ENCODE measurements around the gene GRIP1. TPM values are rescaled to one million over a fixed set of nuclear protein-coding genes. Genes with fewer than 3 reads are reported as not detected.

GRIP1 gene
- total and polyA plus RNA-seq, 2 experiments from 2014 or later = 5.1 to 13.7 TPM

DNA sequence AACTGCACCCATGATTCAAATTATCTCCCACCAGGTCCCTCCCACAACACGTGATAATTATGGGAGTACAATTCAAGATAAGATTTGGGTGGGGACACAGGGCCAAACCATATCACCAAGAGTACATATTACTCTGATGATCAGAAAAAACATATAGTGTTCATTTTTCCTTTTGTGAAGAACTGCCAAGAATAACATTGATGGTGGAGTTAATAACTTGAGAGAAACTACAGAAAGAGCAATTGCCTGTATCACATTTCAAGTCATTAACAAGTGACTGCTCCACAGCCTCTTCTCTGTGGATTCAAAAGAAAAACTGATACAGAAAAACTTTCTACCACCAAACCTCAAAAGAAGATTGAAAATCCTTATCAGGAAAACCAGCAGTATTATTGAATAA is 34.7 kb downstream of the GRIP1 start:
- no peaks in the 10 kb centered on the region for H3K79me2 ChIP-seq (replicated peaks; ENCODE audit: insufficient read depth)
- H3K4me2 ChIP-seq = no peak overlapping the region
- DNase-seq (ENCODE audit: low spot score) (no peak), ATAC-seq (no peak)
- TF ChIP-seq, protein P1, sequence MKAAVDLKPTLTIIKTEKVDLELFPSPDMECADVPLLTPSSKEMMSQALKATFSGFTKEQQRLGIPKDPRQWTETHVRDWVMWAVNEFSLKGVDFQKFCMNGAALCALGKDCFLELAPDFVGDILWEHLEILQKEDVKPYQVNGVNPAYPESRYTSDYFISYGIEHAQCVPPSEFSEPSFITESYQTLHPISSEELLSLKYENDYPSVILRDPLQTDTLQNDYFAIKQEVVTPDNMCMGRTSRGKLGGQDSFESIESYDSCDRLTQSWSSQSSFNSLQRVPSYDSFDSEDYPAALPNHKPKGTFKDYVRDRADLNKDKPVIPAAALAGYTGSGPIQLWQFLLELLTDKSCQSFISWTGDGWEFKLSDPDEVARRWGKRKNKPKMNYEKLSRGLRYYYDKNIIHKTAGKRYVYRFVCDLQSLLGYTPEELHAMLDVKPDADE (IDR thresholded peaks at IDR 0.05) = no peak
- TF ChIP-seq EZH2phosphoT487 (IDR thresholded peaks at IDR 0.05; ENCODE audit: unreplicated experiment) (no peak), EZH2 (IDR thresholded peaks at IDR 0.05; ENCODE audit: low read depth, unreplicated experiment) (no peak), ZNF331 (CRISPR knock-in tag; IDR thresholded peaks at IDR 0.05; ENCODE audit: low read depth) (no peak), REST (IDR thresholded peaks at IDR 0.05; ENCODE audit: unreplicated experiment) (no peak), STAT1 (IDR thresholded peaks at IDR 0.05; ENCODE audit: unreplicated experiment) (no peak), POLR2AphosphoS5 (IDR thresholded peaks at IDR 0.05; ENCODE audit: low read depth) (no peak), JUNB (IDR thresholded peaks at IDR 0.05; ENCODE audit: unreplicated experiment) (no peak), NANOG (IDR thresholded peaks at IDR 0.05; ENCODE audit: borderline replicate concordance) (no peak), CREB1 (CRISPR knock-in tag; IDR thresholded peaks at IDR 0.05; ENCODE audit: low read depth) (no peak), ZNF114 (CRISPR knock-in tag; IDR thresholded peaks at IDR 0.05) (no peak)
- TF ChIP-seq, protein P2, sequence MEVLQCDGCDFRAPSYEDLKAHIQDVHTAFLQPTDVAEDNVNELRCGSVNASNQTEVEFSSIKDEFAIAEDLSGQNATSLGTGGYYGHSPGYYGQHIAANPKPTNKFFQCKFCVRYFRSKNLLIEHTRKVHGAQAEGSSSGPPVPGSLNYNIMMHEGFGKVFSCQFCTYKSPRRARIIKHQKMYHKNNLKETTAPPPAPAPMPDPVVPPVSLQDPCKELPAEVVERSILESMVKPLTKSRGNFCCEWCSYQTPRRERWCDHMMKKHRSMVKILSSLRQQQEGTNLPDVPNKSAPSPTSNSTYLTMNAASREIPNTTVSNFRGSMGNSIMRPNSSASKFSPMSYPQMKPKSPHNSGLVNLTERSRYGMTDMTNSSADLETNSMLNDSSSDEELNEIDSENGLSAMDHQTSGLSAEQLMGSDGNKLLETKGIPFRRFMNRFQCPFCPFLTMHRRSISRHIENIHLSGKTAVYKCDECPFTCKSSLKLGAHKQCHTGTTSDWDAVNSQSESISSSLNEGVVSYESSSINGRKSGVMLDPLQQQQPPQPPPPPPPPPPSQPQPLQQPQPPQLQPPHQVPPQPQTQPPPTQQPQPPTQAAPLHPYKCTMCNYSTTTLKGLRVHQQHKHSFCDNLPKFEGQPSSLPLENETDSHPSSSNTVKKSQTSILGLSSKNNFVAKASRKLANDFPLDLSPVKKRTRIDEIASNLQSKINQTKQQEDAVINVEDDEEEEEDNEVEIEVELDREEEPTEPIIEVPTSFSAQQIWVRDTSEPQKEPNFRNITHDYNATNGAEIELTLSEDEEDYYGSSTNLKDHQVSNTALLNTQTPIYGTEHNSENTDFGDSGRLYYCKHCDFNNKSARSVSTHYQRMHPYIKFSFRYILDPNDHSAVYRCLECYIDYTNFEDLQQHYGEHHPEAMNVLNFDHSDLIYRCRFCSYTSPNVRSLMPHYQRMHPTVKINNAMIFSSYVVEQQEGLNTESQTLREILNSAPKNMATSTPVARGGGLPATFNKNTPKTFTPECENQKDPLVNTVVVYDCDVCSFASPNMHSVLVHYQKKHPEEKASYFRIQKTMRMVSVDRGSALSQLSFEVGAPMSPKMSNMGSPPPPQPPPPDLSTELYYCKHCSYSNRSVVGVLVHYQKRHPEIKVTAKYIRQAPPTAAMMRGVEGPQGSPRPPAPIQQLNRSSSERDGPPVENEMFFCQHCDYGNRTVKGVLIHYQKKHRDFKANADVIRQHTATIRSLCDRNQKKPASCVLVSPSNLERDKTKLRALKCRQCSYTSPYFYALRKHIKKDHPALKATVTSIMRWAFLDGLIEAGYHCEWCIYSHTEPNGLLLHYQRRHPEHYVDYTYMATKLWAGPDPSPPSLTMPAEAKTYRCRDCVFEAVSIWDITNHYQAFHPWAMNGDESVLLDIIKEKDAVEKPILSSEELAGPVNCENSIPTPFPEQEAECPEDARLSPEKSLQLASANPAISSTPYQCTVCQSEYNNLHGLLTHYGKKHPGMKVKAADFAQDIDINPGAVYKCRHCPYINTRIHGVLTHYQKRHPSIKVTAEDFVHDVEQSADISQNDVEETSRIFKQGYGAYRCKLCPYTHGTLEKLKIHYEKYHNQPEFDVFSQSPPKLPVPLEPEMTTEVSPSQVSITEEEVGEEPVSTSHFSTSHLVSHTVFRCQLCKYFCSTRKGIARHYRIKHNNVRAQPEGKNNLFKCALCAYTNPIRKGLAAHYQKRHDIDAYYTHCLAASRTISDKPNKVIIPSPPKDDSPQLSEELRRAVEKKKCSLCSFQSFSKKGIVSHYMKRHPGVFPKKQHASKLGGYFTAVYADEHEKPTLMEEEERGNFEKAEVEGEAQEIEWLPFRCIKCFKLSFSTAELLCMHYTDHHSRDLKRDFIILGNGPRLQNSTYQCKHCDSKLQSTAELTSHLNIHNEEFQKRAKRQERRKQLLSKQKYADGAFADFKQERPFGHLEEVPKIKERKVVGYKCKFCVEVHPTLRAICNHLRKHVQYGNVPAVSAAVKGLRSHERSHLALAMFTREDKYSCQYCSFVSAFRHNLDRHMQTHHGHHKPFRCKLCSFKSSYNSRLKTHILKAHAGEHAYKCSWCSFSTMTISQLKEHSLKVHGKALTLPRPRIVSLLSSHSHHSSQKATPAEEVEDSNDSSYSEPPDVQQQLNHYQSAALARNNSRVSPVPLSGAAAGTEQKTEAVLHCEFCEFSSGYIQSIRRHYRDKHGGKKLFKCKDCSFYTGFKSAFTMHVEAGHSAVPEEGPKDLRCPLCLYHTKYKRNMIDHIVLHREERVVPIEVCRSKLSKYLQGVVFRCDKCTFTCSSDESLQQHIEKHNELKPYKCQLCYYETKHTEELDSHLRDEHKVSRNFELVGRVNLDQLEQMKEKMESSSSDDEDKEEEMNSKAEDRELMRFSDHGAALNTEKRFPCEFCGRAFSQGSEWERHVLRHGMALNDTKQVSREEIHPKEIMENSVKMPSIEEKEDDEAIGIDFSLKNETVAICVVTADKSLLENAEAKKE (CRISPR knock-in tag; IDR thresholded peaks at IDR 0.05) = no peak
- Mint-ChIP-seq H3K36me3 (ENCODE audit: low read depth) (no peaks in the 10 kb centered on the region), H3K27ac (no peak overlapping the region), H3K4me1 (peaks cover 3% of the 10 kb centered on the region; the same call in 2 of the 3 replicates), H3K27me3 (ENCODE audit: insufficient read depth, low read depth, poor library complexity) (no peaks in the 10 kb centered on the region), H3K9me3 (no peaks in the 10 kb centered on the region), H3K4me3 (no peak overlapping the region)
- H3K4me3 ChIP-seq = no peak overlapping the region
- H3K9me2 ChIP-seq (ENCODE audit: insufficient read depth) = no peaks in the 10 kb centered on the region
- H3K36me3 ChIP-seq (ENCODE audit: insufficient read depth) = no peaks in the 10 kb centered on the region
- no peaks in the 10 kb centered on the region for H3K4me1 ChIP-seq (ENCODE audit: insufficient read depth)
- no peaks in the 10 kb centered on the region for H4K20me1 ChIP-seq (replicated peaks; ENCODE audit: insufficient read depth)
- no peak overlapping the region; the same call in 1 of the 2 replicates for H3K27ac ChIP-seq (ENCODE audit: low read depth)
- H2AFZ ChIP-seq = no peak overlapping the region
- H3F3A ChIP-seq (replicated peaks; ENCODE audit: low read depth) = no peaks in the 10 kb centered on the region
- no peaks in the 10 kb centered on the region for H3K27me3 ChIP-seq (ENCODE audit: insufficient read depth)
